ENCODE results near the gene RBPJL.

RBPJL gene

GRCh38 chr20:45363611-45364492, 57.2 kb downstream of the RBPJL start:
- DNase-seq, result no peak

GRCh38 chr20:45365444-45365970, 58.9 kb downstream of the RBPJL start:
- DNase-seq, result no peak

GRCh38 chr20:45366192-45366591, 59.6 kb downstream of the RBPJL start:
- no peak for DNase-seq

- DNase-seq, result no peak
Observed at GRCh38 chr20:45366631-45367030, 60.0 kb downstream of the RBPJL start.

- no peak for DNase-seq
Observed at GRCh38 chr20:45367126-45367525, 60.5 kb downstream of the RBPJL start.

Measured in hematopoietic multipotent progenitor cell treated with erythropoietin and hydrocortisone succinate and interleukin-3 and kit ligand, for 4 days (in vitro differentiated cells).